VCaP (cell line): ENCODE measurements around the gene SERTAD4.
A peak's percentile ranks its signal among the peaks of the same experiment; 100 is the strongest.
"Not testable (repeated sequence)": the region's sequence is repeated elsewhere in the genome, so short reads cannot be mapped to it uniquely, and the experiment has no call there.

Source experiments
- H3K27ac ChIP-seq: fragments of 450-650 bp; 2 replicates; pipeline ENCODE4 v1.5.1; 2017
- TF ChIP-seq, protein P1 (sequence below): fragments of 450-650 bp; conservative IDR thresholded peaks from 2 replicates; pipeline ENCODE4 v1.5.1; 2017; ENCODE audit warnings: mild to moderate bottlenecking, moderate library complexity

The SERTAD4 gene

DNA sequence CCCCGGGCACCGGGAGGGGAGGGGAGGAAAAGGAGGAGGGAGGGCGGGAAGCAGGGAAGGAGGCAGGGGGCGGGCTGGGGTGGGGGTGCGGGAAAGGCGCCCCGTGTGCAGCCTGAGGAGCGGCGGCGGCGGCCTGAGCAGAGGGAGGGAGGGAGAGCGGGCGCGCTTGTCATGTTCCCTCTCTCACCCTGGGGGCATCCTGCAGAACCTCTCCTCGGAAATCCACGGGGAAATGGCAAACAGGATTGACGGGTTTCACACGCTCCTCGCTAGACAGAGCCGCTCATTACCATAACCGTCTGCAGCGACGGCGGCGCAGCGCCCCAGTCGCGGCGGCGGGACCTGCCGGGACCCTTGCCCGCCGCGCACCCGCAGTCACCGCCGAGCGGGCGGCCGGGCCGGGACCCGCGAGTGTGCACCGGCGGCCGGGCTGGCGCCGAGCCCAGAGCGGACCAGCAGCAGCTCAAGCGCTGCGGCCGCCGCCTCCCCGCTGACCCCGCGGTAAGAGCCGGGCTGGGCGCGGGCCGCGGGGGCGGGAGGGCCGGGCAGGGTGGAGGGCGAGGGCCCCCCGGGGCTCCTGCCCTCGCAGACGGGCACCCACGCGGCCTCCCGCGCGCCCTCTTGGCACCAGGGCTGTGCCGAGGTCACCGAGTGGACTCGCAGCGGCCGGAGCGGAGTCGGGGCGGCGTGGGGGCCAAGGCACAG, at the start of gene SERTAD4:
Gene SERTAD4, plus strand, starts transcription at position 286 of the 705 bp plus-strand sequence. CDS start 5,165 bp downstream, outside the sequence.
- TF ChIP-seq, protein P1, sequence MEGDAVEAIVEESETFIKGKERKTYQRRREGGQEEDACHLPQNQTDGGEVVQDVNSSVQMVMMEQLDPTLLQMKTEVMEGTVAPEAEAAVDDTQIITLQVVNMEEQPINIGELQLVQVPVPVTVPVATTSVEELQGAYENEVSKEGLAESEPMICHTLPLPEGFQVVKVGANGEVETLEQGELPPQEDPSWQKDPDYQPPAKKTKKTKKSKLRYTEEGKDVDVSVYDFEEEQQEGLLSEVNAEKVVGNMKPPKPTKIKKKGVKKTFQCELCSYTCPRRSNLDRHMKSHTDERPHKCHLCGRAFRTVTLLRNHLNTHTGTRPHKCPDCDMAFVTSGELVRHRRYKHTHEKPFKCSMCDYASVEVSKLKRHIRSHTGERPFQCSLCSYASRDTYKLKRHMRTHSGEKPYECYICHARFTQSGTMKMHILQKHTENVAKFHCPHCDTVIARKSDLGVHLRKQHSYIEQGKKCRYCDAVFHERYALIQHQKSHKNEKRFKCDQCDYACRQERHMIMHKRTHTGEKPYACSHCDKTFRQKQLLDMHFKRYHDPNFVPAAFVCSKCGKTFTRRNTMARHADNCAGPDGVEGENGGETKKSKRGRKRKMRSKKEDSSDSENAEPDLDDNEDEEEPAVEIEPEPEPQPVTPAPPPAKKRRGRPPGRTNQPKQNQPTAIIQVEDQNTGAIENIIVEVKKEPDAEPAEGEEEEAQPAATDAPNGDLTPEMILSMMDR = no peak
- peak within 1 kb of the TSS; percentile 77 for H3K27ac ChIP-seq

DNA sequence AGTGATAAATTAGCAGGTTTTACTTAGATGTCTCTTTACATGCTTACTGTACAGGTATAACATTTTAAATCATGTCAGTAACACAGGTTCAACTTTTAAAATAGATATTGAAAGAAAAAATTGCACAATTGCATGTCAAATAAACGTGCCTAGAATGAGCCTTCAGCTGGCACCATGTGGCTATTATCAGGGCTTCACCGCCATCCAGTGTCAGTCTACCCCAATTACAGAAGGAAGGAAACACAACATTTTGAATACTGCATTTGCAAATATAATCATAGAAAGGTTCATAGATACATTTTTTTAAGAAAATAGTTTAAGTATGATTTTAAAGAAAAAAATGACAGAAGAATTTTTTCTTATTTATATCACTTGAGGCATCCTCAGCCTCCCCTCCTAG, 47.5 kb upstream of the SERTAD4 start:
- H3K27ac ChIP-seq = no peak overlapping the region
- TF ChIP-seq, protein P1 = peak; percentile 35

DNA sequence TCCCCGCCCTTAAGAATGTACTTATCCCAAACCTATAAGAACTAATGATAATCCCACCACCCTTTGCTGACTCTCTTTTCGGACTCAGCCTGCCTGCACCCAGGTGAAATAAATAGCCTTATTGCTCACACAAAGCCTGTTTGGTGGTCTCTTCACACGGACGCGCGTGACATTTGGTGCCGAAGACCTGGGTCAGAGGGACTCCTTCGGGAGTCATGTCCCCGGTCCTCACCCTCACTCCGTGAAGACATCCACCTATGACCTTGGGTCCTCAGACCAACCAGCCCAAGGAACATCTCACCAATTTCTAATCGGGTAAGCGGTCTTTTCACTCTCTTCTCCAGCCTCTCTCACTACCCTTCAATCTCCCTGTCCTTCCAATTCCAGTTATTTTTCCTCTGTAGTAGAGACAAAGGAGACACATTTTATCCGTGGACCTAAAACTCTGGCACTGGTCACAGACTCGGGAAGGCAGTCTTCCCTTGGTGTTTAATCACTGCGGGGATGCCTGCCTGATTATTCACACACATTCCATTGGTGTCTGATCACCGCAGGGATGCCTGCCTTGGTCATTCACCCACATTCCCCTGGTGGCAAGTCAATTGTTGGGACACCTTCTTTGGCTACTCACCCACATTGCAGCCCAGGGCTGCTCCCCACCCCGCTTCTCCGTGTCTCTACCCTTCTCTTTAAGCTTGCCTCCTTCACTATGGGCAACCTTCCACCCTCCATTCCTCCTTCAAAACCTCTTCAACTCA, 44.6 kb upstream of the SERTAD4 start:
- H3K27ac ChIP-seq = not testable (repeated sequence)

DNA sequence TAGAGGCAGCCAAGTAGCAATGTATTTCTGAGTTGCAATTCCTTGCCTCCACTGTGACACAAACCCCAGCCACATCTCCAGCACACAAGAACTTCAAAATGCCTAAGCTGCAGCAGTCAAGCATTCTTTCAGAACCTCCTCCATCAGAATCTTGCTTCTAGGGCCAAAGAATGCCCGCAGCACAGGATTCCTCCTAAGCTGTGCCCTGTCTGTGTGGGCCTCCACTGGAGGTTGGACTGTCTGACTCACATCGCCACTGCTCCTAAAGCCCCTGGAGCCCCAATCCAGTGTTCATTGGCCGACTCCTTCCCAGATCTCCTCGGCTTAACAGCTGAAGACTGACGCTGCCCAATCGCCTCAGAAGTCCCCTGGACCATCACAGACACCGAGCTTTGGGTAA, 43.2 kb upstream of the SERTAD4 start:
- TF ChIP-seq, protein P1 = no peak
- no peak overlapping the region for H3K27ac ChIP-seq

DNA sequence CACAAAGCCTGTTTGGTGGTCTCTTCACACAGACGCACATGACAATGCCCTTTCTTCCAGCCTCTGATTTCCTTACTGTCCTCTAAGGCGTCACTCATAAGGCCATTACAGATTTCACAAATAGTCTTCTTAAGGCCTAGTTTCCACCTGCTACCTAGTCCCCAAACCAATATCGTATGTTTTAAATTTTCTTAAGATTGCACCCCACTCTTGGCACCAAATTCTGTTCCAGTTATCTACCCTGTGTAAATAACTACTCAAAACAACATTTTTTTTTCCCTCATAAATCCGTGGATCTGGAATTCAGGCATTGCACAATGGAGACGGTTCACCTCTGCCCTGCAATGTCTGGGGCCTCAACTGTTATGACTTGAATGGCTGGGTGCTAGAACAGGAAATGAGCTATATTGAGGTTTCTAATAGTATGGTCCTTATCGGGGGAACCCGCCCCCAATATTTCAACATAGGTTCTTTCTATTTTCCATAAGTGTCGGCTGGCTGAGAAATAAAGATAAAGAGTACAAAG, 36.9 kb upstream of the SERTAD4 start:
- TF ChIP-seq, protein P1 = no peak

DNA sequence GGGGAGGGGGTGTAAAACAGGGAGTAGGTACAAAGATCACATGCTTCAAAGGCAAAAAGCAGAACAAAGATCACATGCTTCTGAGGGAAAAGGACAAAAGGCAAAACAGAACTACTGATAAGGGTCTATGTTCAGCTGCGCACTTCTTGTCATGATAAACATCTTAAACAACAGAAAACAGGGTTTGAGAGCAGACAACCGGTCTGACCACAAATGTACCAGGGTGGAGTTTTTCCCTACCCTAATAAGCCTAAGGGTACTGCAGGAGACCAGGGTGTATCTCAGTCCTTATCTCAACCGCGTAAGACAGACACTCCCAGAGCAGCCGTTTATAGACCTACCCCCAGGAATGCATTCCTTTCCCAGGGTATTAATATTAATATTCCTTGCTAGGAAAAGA, 36.3 kb upstream of the SERTAD4 start:
- H3K27ac ChIP-seq = not testable (repeated sequence)

More for the DNA sequence above, 36.9 kb upstream of the SERTAD4 start:
- no peak overlapping the region for H3K27ac ChIP-seq

DNA sequence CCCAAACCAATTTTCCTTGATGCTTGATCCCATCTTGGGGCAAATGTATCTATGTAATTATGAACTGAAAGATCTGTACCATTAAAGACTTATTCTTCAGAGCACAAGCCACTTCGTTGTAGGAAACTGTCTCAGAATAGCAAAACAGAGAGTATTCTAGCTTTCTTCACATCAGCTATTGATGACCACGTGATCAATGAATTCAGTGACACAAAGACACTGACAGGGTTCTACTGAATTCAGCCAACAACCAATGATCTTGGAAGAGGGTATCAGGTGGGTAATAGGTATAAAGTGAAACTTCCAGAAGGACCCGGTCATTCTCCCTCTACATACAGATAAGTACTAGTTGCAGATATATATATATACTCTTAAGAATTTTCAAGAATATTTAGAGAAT, 33.8 kb upstream of the SERTAD4 start:
- TF ChIP-seq, protein P1 = no peak
- no peak overlapping the region for H3K27ac ChIP-seq

DNA sequence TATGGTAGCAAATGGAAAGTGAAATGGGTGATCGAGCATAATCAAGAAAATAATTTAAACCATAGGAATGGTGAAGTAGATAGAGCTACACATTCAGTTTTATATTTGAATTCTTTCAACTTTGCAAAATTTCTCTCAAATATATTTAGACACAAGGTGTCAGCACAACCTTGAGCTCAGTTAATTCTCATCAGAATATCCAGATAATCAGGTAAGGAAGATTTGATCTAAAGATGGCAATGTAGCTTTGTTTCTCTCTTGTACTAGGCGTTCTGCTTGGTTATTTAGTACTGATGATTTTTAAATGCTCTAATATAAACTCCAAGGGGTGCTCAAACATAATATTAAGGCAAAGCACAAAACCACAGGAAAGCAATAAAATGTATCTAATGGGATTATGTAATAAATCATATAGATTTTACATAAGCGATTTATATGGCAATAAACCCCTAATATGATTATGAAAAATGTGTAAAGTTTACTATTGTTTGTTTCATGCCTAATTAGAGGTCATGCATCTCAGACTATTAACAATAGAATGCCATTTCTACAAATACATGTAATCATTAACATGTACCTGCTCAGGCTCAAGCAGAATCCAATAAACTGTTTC, 32.4 kb upstream of the SERTAD4 start:
- TF ChIP-seq, protein P1 = peak; percentile 66
- no peak overlapping the region for H3K27ac ChIP-seq
